SK-N-SH (cell line): ENCODE results near the gene CHMP4A. TPM values are rescaled to one million over a fixed set of nuclear protein-coding genes. Genes with fewer than 3 reads are reported as not detected.
A peak's percentile ranks its signal among the peaks of the same experiment; 100 is the strongest.

Experiments used
- CTCF ChIA-PET: fragments of 300-600, 350-600 bp; formaldehyde crosslinking; extraction: SDS; loops from one replicate; lab custom pipeline; 2021; lab: Yijun Ruan, JAX
- POLR2A ChIA-PET: fragments of 350-600 bp; sonication (Branson Sonifier 250); formaldehyde crosslinking; extraction: SDS; loops from one replicate; lab custom pipeline; 2020; ENCODE audit warnings: antibody characterized with exemption, inconsistent platforms; lab: Yijun Ruan, JAX
- DNase-seq: peaks from one replicate; pipeline ENCODE4 v3.0.0; 2012
- H2AFZ ChIP-seq: fragments of 200-600 bp; sonication (generic); 2 replicates; pipeline ENCODE4 v1.8.1; 2016; ENCODE audit warnings: antibody characterized with exemption, mild to moderate bottlenecking, low read depth
- H3F3A ChIP-seq: fragments of 200-600 bp; sonication (generic); replicated peaks from 2 replicates; pipeline ENCODE3; 2016; ENCODE audit warnings: antibody characterized with exemption, mild to moderate bottlenecking; ENCODE audit not compliant: insufficient read depth
- H3K27ac ChIP-seq, 2 experiments: fragments of 200-500 bp in 1 of 2; fragments of 200-600 bp in 1 of 2; sonication (Bioruptor generic) in 1 of 2; sonication (generic), shearing (Covaris generic) in 1 of 2; 2 replicates each; pipeline versions ENCODE4 v1.5.1 to v1.6.1; 2014 to 2016; ENCODE audit warnings: low read depth in 2 of 2, inconsistent platforms in 1 of 2, low read length in 1 of 2, mild to moderate bottlenecking in 1 of 2, mixed read lengths in 1 of 2
- H3K27me3 ChIP-seq: fragments of 200-600 bp; sonication (generic), shearing (Covaris generic); 2 replicates; pipeline ENCODE4 v1.6.1; 2016; ENCODE audit warnings: mixed run types; ENCODE audit not compliant: insufficient read depth
- H3K36me3 ChIP-seq, 2 experiments: fragments of 200-500 bp in 1 of 2; fragments of 200-600 bp in 1 of 2; sonication (Bioruptor generic) in 1 of 2; sonication (generic) in 1 of 2; replicated peaks in 1 of 2; 2 replicates each; pipeline versions ENCODE3 to v1.5.1; 2014 to 2016; ENCODE audit warnings: low read length in 1 of 2, mild to moderate bottlenecking in 1 of 2; ENCODE audit not compliant: insufficient read depth in 2 of 2, control insufficient read depth in 1 of 2
- H3K4me1 ChIP-seq, 2 experiments: fragments of 200-500 bp in 1 of 2; fragments of 200-600 bp in 1 of 2; sonication (Bioruptor generic) in 1 of 2; sonication (generic), shearing (Covaris generic) in 1 of 2; 2 replicates each; pipeline versions ENCODE4 v1.5.1 to v1.6.1; 2014 to 2016; ENCODE audit warnings: low read depth in 1 of 2, low read length in 1 of 2, mixed run types in 1 of 2; ENCODE audit not compliant: insufficient read depth in 2 of 2, control insufficient read depth in 1 of 2
- H3K4me2 ChIP-seq: fragments of 200-600 bp; sonication (generic), shearing (Covaris generic); 2 replicates; pipeline ENCODE4 v1.6.1; 2017; ENCODE audit warnings: mixed run types
- H3K4me3 ChIP-seq, 2 experiments: fragments of 200-500 bp in 1 of 2; fragments of 200-600 bp in 1 of 2; sonication (Bioruptor generic) in 1 of 2; sonication (generic), shearing (Covaris generic) in 1 of 2; 2 replicates each; pipeline versions ENCODE4 v1.5.1 to v1.8.1; 2014 to 2016; ENCODE audit warnings: low read depth in 2 of 2, inconsistent platforms in 1 of 2, low read length in 1 of 2, mild to moderate bottlenecking in 1 of 2, mixed read lengths in 1 of 2, moderate library complexity in 1 of 2
- H3K79me2 ChIP-seq: fragments of 200-600 bp; sonication (generic); 2 replicates; pipeline ENCODE4 v1.8.1; 2017; ENCODE audit warnings: mild to moderate bottlenecking; ENCODE audit not compliant: insufficient read depth
- H3K9ac ChIP-seq: fragments of 200-600 bp; sonication (generic); 2 replicates; pipeline ENCODE4 v1.6.1; 2017; ENCODE audit warnings: mixed run types
- H3K9me2 ChIP-seq: fragments of 200-600 bp; sonication (generic); 2 replicates; pipeline ENCODE4 v1.6.1; 2017; ENCODE audit warnings: mixed run types
- H3K9me3 ChIP-seq: fragments of 200-600 bp; sonication (generic); 2 replicates; pipeline ENCODE4 v1.6.1; 2017; ENCODE audit warnings: mixed run types, mild to moderate bottlenecking, moderate library complexity
- H4K20me1 ChIP-seq: fragments of 200-600 bp; sonication (generic); 2 replicates; pipeline ENCODE4 v1.6.1; 2017; ENCODE audit warnings: mild to moderate bottlenecking, mixed run types; ENCODE audit not compliant: insufficient read depth
- CHD2 ChIP-seq: fragments of 150-350 bp; IDR thresholded peaks from 2 replicates; pipeline ENCODE4 v1.6.1; 2018; ENCODE audit warnings: low read length; ENCODE audit not compliant: partially characterized antibody
- ELF1 ChIP-seq: IDR thresholded peaks from 2 replicates; pipeline ENCODE4 v1.4.0; 2012
- EP300 ChIP-seq, 2 experiments: IDR thresholded peaks; 2 replicates each; pipeline versions ENCODE4 v1.4.0 to v1.6.1; 2012; ENCODE audit warnings: borderline replicate concordance in 1 of 2, low read depth in 1 of 2, low read length in 1 of 2
- FOSL2 ChIP-seq: IDR thresholded peaks from 2 replicates; pipeline ENCODE4 v1.4.0; 2012; ENCODE audit warnings: low read depth, mild to moderate bottlenecking, moderate library complexity, borderline replicate concordance
- FOXJ3 ChIP-seq: sonication (generic); formaldehyde crosslinking; IDR thresholded peaks from 2 replicates; pipeline ENCODE4 v1.5.1; 2020; ENCODE audit warnings: mild to moderate bottlenecking, missing genetic modification reagents
- FOXM1 ChIP-seq: IDR thresholded peaks from 2 replicates; pipeline ENCODE4 v1.4.0; 2012; ENCODE audit warnings: low read depth, mild to moderate bottlenecking
- GABPA ChIP-seq: IDR thresholded peaks from 2 replicates; pipeline ENCODE4 v1.4.0; 2012; ENCODE audit warnings: low read depth, mild to moderate bottlenecking
- GATA2 ChIP-seq: sonication (generic); formaldehyde crosslinking; IDR thresholded peaks from 2 replicates; pipeline ENCODE4 v1.5.0; 2020; ENCODE audit warnings: mild to moderate bottlenecking, missing genetic modification reagents
- JUND ChIP-seq: IDR thresholded peaks from 2 replicates; pipeline ENCODE4 v1.4.0; 2012
- MAX ChIP-seq: IDR thresholded peaks from 2 replicates; pipeline ENCODE4 v1.4.0; 2012; ENCODE audit warnings: low read depth
- MEF2A ChIP-seq: IDR thresholded peaks from 2 replicates; pipeline ENCODE4 v1.4.0; 2012; ENCODE audit warnings: low read depth, borderline replicate concordance
- MXI1 ChIP-seq: IDR thresholded peaks from 2 replicates; pipeline ENCODE4 v1.6.1; 2012; ENCODE audit warnings: mild to moderate bottlenecking, low read depth, low read length, improper control_type of control experiment
- NFIC ChIP-seq: IDR thresholded peaks from 2 replicates; pipeline ENCODE4 v1.4.0; 2012; ENCODE audit warnings: borderline replicate concordance
- NRF1 ChIP-seq: IDR thresholded peaks from 2 replicates; pipeline ENCODE4 v1.6.1; 2012; ENCODE audit warnings: low read depth, mild to moderate bottlenecking, low read length
- RCOR1 ChIP-seq: fragments of 150-350 bp; IDR thresholded peaks from 2 replicates; pipeline ENCODE4 v1.6.1; 2017; ENCODE audit warnings: antibody characterized with exemption, low read length
- REST ChIP-seq: IDR thresholded peaks from 2 replicates; pipeline ENCODE4 v1.6.1; 2012; ENCODE audit warnings: mild to moderate bottlenecking, low read depth, low read length, moderate library complexity
- RFX5 ChIP-seq: IDR thresholded peaks from 2 replicates; pipeline ENCODE4 v1.6.1; 2012; ENCODE audit warnings: mild to moderate bottlenecking, improper control_type of control experiment, low read length
- RXRA ChIP-seq: IDR thresholded peaks from 2 replicates; pipeline ENCODE4 v1.4.0; 2012; ENCODE audit warnings: low read depth, mild to moderate bottlenecking, borderline replicate concordance
- SIN3A ChIP-seq: IDR thresholded peaks from 2 replicates; pipeline ENCODE4 v1.6.1; 2012; ENCODE audit warnings: low read depth, mild to moderate bottlenecking, low read length, moderate library complexity, borderline replicate concordance
- TAF1 ChIP-seq: IDR thresholded peaks from 2 replicates; pipeline ENCODE4 v1.6.1; 2012; ENCODE audit warnings: low read depth, mild to moderate bottlenecking, low read length, moderate library complexity, borderline replicate concordance
- TCF12 ChIP-seq: IDR thresholded peaks from 2 replicates; pipeline ENCODE4 v1.4.0; 2012
- TEAD4 ChIP-seq: IDR thresholded peaks from 2 replicates; pipeline ENCODE4 v1.4.0; 2012; ENCODE audit warnings: mild to moderate bottlenecking, borderline replicate concordance; ENCODE audit not compliant: insufficient read depth
- YY1 ChIP-seq: IDR thresholded peaks from 2 replicates; pipeline ENCODE4 v1.4.0; 2012; ENCODE audit warnings: low read depth, mild to moderate bottlenecking
- WGBS: methylation state at CpG from one replicate; pipeline ENCODE4 v1.1.6; 2017; ENCODE audit warnings: low lambda C conversion rate; 5-methylcytosine and 5-hydroxymethylcytosine counted together
- polyA plus RNA-seq, 3 experiments: library from polyadenylated mRNA; depleted of rRNA; stranded (reverse); fragments of >200 nt; gene quantifications; 2 replicates each; pipeline ENCODE4 v1.2.3, GENCODE V29; 2012

The CHMP4A gene
- polyA plus RNA-seq, 1 of the 3 experiments (the other 2 are of a cell fraction): 92.4 TPM

GRCh38 chr14:24162093-24162492 is 51.2 kb downstream of the CHMP4A start:
- Histone ChIP-seq H3K27ac (peak overlapping the region in 1 of 2 experiments; percentile 96; a peak in 2 of 4 replicates), H3K27me3 (no peaks in the 10 kb centered on the region), H3K9ac (peak overlapping the region; percentile 79), H4K20me1 (peaks cover 4% of the 10 kb centered on the region; the same call in 1 of the 2 replicates), H3K4me1 (peaks cover 4 to 22% of the 10 kb centered on the region in 2 experiments; a peak in 1 of 4 replicates), H3K79me2 (peaks cover 23% of the 10 kb centered on the region), H2AFZ (no peak overlapping the region), H3K36me3 (peaks cover 26 to 59% of the 10 kb centered on the region in 2 experiments), H3K9me2 (no peaks in the 10 kb centered on the region), H3K4me3 (peak overlapping the region; percentile 75 to 77), H3F3A (peaks cover 17% of the 10 kb centered on the region), H3K4me2 (peak overlapping the region; percentile 97), H3K9me3 (no peaks in the 10 kb centered on the region)
- TF ChIP-seq RFX5: no peak
- TF ChIP-seq GABPA: no peak
- no peak for DNase-seq
- ChIA-PET CTCF (interaction anchor here (1.2 to 3.5 kb wide), 15 partner anchors 8 to 858 kb away, joined by 3 to 38 read pairs (median 16); partner anchors contain the start of genes DCAF11, NRL, PSME1 and PSME2), POLR2A (interaction anchor here (0.9 to 5.2 kb wide), 9 partner anchors 9 to 110 kb away, joined by 3 to 50 read pairs (median 5); partner anchors contain the start of genes CARMIL3, DCAF11, NRL and PSME1)
- 83% methylated on average over 8 of the region's 8 CpGs for WGBS

DNA sequence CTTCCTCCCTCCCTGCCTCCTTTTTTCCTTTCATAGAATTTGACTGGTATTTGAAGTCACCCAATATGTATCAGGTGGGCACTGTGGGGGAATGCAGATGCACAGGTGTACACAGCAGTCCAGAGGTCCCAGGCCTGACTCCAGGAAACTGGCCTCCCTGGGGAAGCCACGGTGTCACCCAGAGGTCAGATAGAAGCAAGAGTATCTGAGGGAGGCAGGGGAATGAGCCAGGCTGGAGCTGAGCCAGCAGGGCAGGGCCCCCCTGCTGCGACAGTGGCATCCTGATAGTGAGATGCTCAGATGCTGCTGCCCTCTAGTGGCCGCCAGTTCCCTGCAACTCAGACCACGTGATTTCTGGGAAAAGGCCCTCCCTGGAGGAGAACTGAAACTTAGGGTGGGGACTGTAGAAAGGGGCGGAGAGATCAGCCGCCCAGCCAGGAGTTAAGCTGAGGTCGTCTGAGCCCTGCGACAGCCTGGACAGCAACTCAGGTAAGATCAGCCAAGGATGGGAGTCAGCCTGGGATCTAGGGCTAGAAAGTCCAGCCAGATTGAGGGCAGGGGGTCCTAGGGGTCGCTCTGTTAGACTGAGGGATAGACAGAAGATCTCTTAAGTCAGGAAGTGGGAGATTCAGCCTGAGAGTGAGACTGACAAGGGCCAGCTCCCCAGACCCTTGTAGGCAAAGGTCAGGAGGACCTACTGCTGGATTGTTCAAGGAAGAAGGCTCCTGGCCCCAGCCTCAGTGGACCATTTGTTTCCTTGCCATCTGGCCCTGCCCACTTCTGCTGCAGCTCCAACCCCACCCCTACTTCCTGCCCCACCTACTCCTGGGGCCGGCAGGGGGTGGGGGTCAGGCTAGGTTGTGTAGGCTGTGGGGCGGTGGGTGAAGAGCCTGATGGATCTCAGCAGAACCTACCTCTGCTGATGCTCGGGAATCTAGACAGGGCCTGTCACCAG is 52.2 kb downstream of the CHMP4A start, which contains the start of gene IRF9:
Gene IRF9 (plus strand): TSS at position 416 of the 955 bp plus-strand sequence. CDS start 880 bp downstream, outside the sequence.
- Histone ChIP-seq H3K9me2 (no peaks in the 10 kb centered on the region), H3F3A (peaks cover 17% of the 10 kb centered on the region), H3K4me3 (peak within 1 kb of the TSS; percentile 75 to 77), H4K20me1 (peaks cover 4% of the 10 kb centered on the region; the same call in 1 of the 2 replicates), H3K9me3 (no peaks in the 10 kb centered on the region), H3K36me3 (peaks cover 33 to 61% of the 10 kb centered on the region in 2 experiments), H3K4me1 (peaks cover 4 to 22% of the 10 kb centered on the region in 2 experiments; a peak in 1 of 4 replicates), H3K27me3 (no peaks in the 10 kb centered on the region), H3K9ac (peak within 1 kb of the TSS; percentile 79), H3K27ac (peak within 1 kb of the TSS; percentile 67 to 96), H3K4me2 (peak within 1 kb of the TSS; percentile 97), H2AFZ (peak within 1 kb of the TSS; percentile 30; the same call in 1 of the 2 replicates), H3K79me2 (peaks cover 23% of the 10 kb centered on the region)
- ChIA-PET POLR2A (interaction anchor here (0.8 to 5.2 kb wide), 15 partner anchors 10 to 109 kb away, joined by 3 to 50 read pairs (median 5); partner anchors contain the start of genes CARMIL3, DCAF11, EMC9 and IPO4), CTCF (interaction anchor here (0.6 to 3.5 kb wide), 42 partner anchors 9 to 857 kb away, joined by 3 to 38 read pairs (median 5); partner anchors contain the start of genes CARMIL3, CPNE6, DCAF11 and EMC9)
- peak; percentile 95 for DNase-seq
- 1% methylated on average over 9 of the region's 12 CpGs for WGBS
- TF ChIP-seq FOSL2 (no peak; the same call in 1 of the 2 replicates), GATA2 (CRISPR knock-in tag) (no peak), REST (no peak), SIN3A (peak; percentile 78; the same call in 1 of the 2 replicates), GABPA (no peak), ELF1 (no peak), NRF1 (no peak), CHD2 (peak; percentile 88), JUND (no peak), RCOR1 (peak; percentile 79), FOXM1 (no peak), EP300 (IDR thresholded peaks at IDR 0.05; ENCODE audit: borderline replicate concordance in 1 of 2, low read depth in 1 of 2, low read length in 1 of 2) (peak; percentile 18 to 62; a peak in 3 of 4 replicates), TEAD4 (0 out of 2 replicates have a peak, but pooled peaks have one; percentile 58), MXI1 (peak; percentile 98), FOXJ3 (peak; percentile 45; the same call in 1 of the 2 replicates), YY1 (no peak), NFIC (peak; percentile 94), MAX (peak; percentile 97), TAF1 (no peak), RXRA (peak; percentile 84; the same call in 1 of the 2 replicates), MEF2A (no peak), TCF12 (peak; percentile 72; the same call in 1 of the 2 replicates)
